ENCODE data around the gene ITGA5.

The ITGA5 gene

GRCh38 chr12:54425702-54426101, 6.6 kb upstream of the ITGA5 start:
- CTCF ChIA-PET, result interaction anchor here (0.6 to 2.0 kb wide), 4 partner anchors 10 to 58 kb away, joined by 3 to 5 read pairs (median 4); no protein-coding TSS in a partner anchor
- no peak for DNase-seq (ENCODE audit: extremely low spot score)
- POLR2A ChIA-PET, result no interaction called here
- TF ChIP-seq CTBP1 (IDR thresholded peaks at IDR 0.05; ENCODE audit: borderline replicate concordance) (no peak), FOXM1 (IDR thresholded peaks at IDR 0.05; ENCODE audit: borderline replicate concordance) (no peak), HDGF (IDR thresholded peaks at IDR 0.05; ENCODE audit: borderline replicate concordance) (no peak), L3MBTL2 (conservative IDR thresholded peaks at IDR 0.05) (no peak), NFRKB (IDR thresholded peaks at IDR 0.05) (no peak), TARDBP (IDR thresholded peaks at IDR 0.05) (no peak), PKNOX1 (IDR thresholded peaks at IDR 0.05) (no peak), SP1 (IDR thresholded peaks at IDR 0.05) (no peak), FOXA1 (IDR thresholded peaks at IDR 0.05) (no peak), FOXK2 (IDR thresholded peaks at IDR 0.05) (no peak), SUZ12 (IDR thresholded peaks at IDR 0.05) (no peak), LEF1 (IDR thresholded peaks at IDR 0.05; ENCODE audit: borderline replicate concordance) (no peak), ELF4 (IDR thresholded peaks at IDR 0.05) (no peak), BHLHE40 (IDR thresholded peaks at IDR 0.05; ENCODE audit: borderline replicate concordance) (no peak), ZNF384 (IDR thresholded peaks at IDR 0.05) (no peak), ARNT (IDR thresholded peaks at IDR 0.05) (no peak)

GRCh38 chr12:54424224-54424623, 5.2 kb upstream of the ITGA5 start:
- POLR2A ChIA-PET, result no interaction called here

GRCh38 chr12:54423816-54424150, 4.7 kb upstream of the ITGA5 start:
- TF ChIP-seq FOXM1 (IDR thresholded peaks at IDR 0.05; ENCODE audit: borderline replicate concordance) (no peak), BHLHE40 (IDR thresholded peaks at IDR 0.05; ENCODE audit: borderline replicate concordance) (no peak), ELF4 (IDR thresholded peaks at IDR 0.05) (no peak), LEF1 (IDR thresholded peaks at IDR 0.05; ENCODE audit: borderline replicate concordance) (no peak), NFRKB (IDR thresholded peaks at IDR 0.05) (no peak), L3MBTL2 (conservative IDR thresholded peaks at IDR 0.05) (no peak), FOXK2 (IDR thresholded peaks at IDR 0.05) (no peak), HDGF (IDR thresholded peaks at IDR 0.05; ENCODE audit: borderline replicate concordance) (no peak), TARDBP (IDR thresholded peaks at IDR 0.05) (no peak), CTBP1 (IDR thresholded peaks at IDR 0.05; ENCODE audit: borderline replicate concordance) (no peak), FOXA1 (IDR thresholded peaks at IDR 0.05) (no peak), ARNT (IDR thresholded peaks at IDR 0.05) (no peak), ZNF384 (IDR thresholded peaks at IDR 0.05) (no peak), SP1 (IDR thresholded peaks at IDR 0.05) (no peak), PKNOX1 (IDR thresholded peaks at IDR 0.05) (no peak), SUZ12 (IDR thresholded peaks at IDR 0.05) (no peak)
- POLR2A ChIA-PET, result no interaction called here
- DNase-seq (ENCODE audit: extremely low spot score), result no peak
- CTCF ChIA-PET, result interaction anchor here (1.3 to 2.7 kb wide), 2 partner anchors 9 to 24 kb away, joined by 4 to 10 read pairs; no protein-coding TSS in a partner anchor

More at GRCh38 chr12:54424224-54424623, 5.2 kb upstream of the ITGA5 start:
- CTCF ChIA-PET, result interaction anchor here (1.4 to 2.7 kb wide), 2 partner anchors 8 to 25 kb away, joined by 3 to 10 read pairs; no protein-coding TSS in a partner anchor
- no peak for DNase-seq (ENCODE audit: extremely low spot score)
- TF ChIP-seq BHLHE40 (IDR thresholded peaks at IDR 0.05; ENCODE audit: borderline replicate concordance) (no peak), CTBP1 (IDR thresholded peaks at IDR 0.05; ENCODE audit: borderline replicate concordance) (no peak), ZNF384 (IDR thresholded peaks at IDR 0.05) (no peak), ARNT (IDR thresholded peaks at IDR 0.05) (no peak), PKNOX1 (IDR thresholded peaks at IDR 0.05) (no peak), SP1 (IDR thresholded peaks at IDR 0.05) (no peak), FOXM1 (IDR thresholded peaks at IDR 0.05; ENCODE audit: borderline replicate concordance) (no peak), TARDBP (IDR thresholded peaks at IDR 0.05) (no peak), HDGF (IDR thresholded peaks at IDR 0.05; ENCODE audit: borderline replicate concordance) (no peak), LEF1 (IDR thresholded peaks at IDR 0.05; ENCODE audit: borderline replicate concordance) (no peak), ELF4 (IDR thresholded peaks at IDR 0.05) (no peak), FOXK2 (IDR thresholded peaks at IDR 0.05) (no peak), NFRKB (IDR thresholded peaks at IDR 0.05) (no peak), FOXA1 (IDR thresholded peaks at IDR 0.05) (no peak), L3MBTL2 (conservative IDR thresholded peaks at IDR 0.05) (no peak), SUZ12 (IDR thresholded peaks at IDR 0.05) (no peak)

- TF ChIP-seq SUZ12 (IDR thresholded peaks at IDR 0.05) (no peak), L3MBTL2 (conservative IDR thresholded peaks at IDR 0.05) (no peak), LEF1 (IDR thresholded peaks at IDR 0.05; ENCODE audit: borderline replicate concordance) (no peak), FOXM1 (IDR thresholded peaks at IDR 0.05; ENCODE audit: borderline replicate concordance) (no peak), SP1 (IDR thresholded peaks at IDR 0.05) (no peak), HDGF (IDR thresholded peaks at IDR 0.05; ENCODE audit: borderline replicate concordance) (no peak), ARNT (IDR thresholded peaks at IDR 0.05) (no peak), NFRKB (IDR thresholded peaks at IDR 0.05) (no peak), FOXA1 (IDR thresholded peaks at IDR 0.05) (no peak), FOXK2 (IDR thresholded peaks at IDR 0.05) (no peak), CTBP1 (IDR thresholded peaks at IDR 0.05; ENCODE audit: borderline replicate concordance) (no peak), TARDBP (IDR thresholded peaks at IDR 0.05) (no peak), ELF4 (IDR thresholded peaks at IDR 0.05) (no peak), ZNF384 (IDR thresholded peaks at IDR 0.05) (no peak)
- DNase-seq (ENCODE audit: extremely low spot score), result no peak
- CTCF ChIA-PET, result interaction anchor here (1.2 to 2.9 kb wide), 2 partner anchors 17 to 22 kb away, joined by 4 to 15 read pairs; no protein-coding TSS in a partner anchor
- POLR2A ChIA-PET, result no interaction called here
These were observed 2.8 kb upstream of the ITGA5 start for GRCh38 chr12:54421879-54422250.

- CTCF ChIA-PET, result interaction anchor here (1.2 to 2.9 kb wide), 2 partner anchors 18 to 22 kb away, joined by 4 to 15 read pairs; no protein-coding TSS in a partner anchor
- POLR2A ChIA-PET, result no interaction called here
- no peak for DNase-seq (ENCODE audit: extremely low spot score)
- no peak for TF ChIP-seq LEF1 (IDR thresholded peaks at IDR 0.05; ENCODE audit: borderline replicate concordance)
- no peak for TF ChIP-seq HDGF (IDR thresholded peaks at IDR 0.05; ENCODE audit: borderline replicate concordance)
- TF ChIP-seq L3MBTL2 (conservative IDR thresholded peaks at IDR 0.05), result no peak
- no peak for TF ChIP-seq ZNF384 (IDR thresholded peaks at IDR 0.05)
- no peak for TF ChIP-seq SUZ12 (IDR thresholded peaks at IDR 0.05)
- TF ChIP-seq TARDBP (IDR thresholded peaks at IDR 0.05), result no peak
- TF ChIP-seq NFRKB (IDR thresholded peaks at IDR 0.05), result no peak
- TF ChIP-seq BHLHE40 (IDR thresholded peaks at IDR 0.05; ENCODE audit: borderline replicate concordance), result no peak
- TF ChIP-seq PKNOX1 (IDR thresholded peaks at IDR 0.05), result no peak
- no peak for TF ChIP-seq FOXK2 (IDR thresholded peaks at IDR 0.05)
- TF ChIP-seq ELF4 (IDR thresholded peaks at IDR 0.05), result no peak
- no peak for TF ChIP-seq FOXM1 (IDR thresholded peaks at IDR 0.05; ENCODE audit: borderline replicate concordance)
- TF ChIP-seq FOXA1 (IDR thresholded peaks at IDR 0.05), result no peak
- TF ChIP-seq CTBP1 (IDR thresholded peaks at IDR 0.05; ENCODE audit: borderline replicate concordance), result no peak
- TF ChIP-seq SP1 (IDR thresholded peaks at IDR 0.05), result no peak
- no peak for TF ChIP-seq ARNT (IDR thresholded peaks at IDR 0.05)
These were observed 2.3 kb upstream of the ITGA5 start for GRCh38 chr12:54421175-54421878.

Data from HEK293T (cell line).